Epithelial cell of esophagus (primary cell): Measurements from ENCODE around the gene ERCC5.

Source experiments
- DNase-seq: peaks from one replicate; pipeline ENCODE4 v3.0.0; 2010; ENCODE audit warnings: low read depth
- H3K4me3 ChIP-seq: 2 replicates; pipeline ENCODE4 v1.5.1; 2011; ENCODE audit warnings: mild to moderate bottlenecking, low read length, control low read depth
- CTCF ChIP-seq: IDR thresholded peaks from 2 replicates; pipeline ENCODE4 v1.5.1; 2011; ENCODE audit warnings: low read depth, mild to moderate bottlenecking, low read length, control low read depth, inconsistent platforms; ENCODE audit not compliant: insufficient read depth; ENCODE audit errors: missing control alignments

ERCC5 gene

GRCh38 chr13:102872131-102872530 is 26.3 kb downstream of the ERCC5 start:
- TF ChIP-seq CTCF: no peak
- H3K4me3 ChIP-seq: no peak overlapping the region
- DNase-seq: no peak

- TF ChIP-seq CTCF: no peak
- no peak overlapping the region for H3K4me3 ChIP-seq
- DNase-seq: no peak
Observed at GRCh38 chr13:102872531-102872930, 26.7 kb downstream of the ERCC5 start.

GRCh38 chr13:102873653-102874052 is 27.8 kb downstream of the ERCC5 start:
- H3K4me3 ChIP-seq: no peak overlapping the region
- peak; percentile 76 for DNase-seq
- no peak for TF ChIP-seq CTCF

GRCh38 chr13:102875256-102875655 is 29.4 kb downstream of the ERCC5 start:
- no peak overlapping the region for H3K4me3 ChIP-seq
- no peak for TF ChIP-seq CTCF
- no peak for DNase-seq

- H3K4me3 ChIP-seq: no peak overlapping the region
- peak; percentile 40 for DNase-seq
- no peak for TF ChIP-seq CTCF
Observed at GRCh38 chr13:102877303-102877702, 31.5 kb downstream of the ERCC5 start.

- DNase-seq: no peak
- TF ChIP-seq CTCF: no peak
- H3K4me3 ChIP-seq: no peak overlapping the region
Observed at GRCh38 chr13:102878481-102878880, 32.6 kb downstream of the ERCC5 start.

- DNase-seq: no peak
- TF ChIP-seq CTCF: no peak
- no peak overlapping the region for H3K4me3 ChIP-seq
Observed at GRCh38 chr13:102879793-102880499, 34.1 kb downstream of the ERCC5 start.
